GM19455 (cell line): Measurements from ENCODE around the gene AKAP5.
"Not testable (repeated sequence)": the region's sequence is repeated elsewhere in the genome, so short reads cannot be mapped to it uniquely, and the experiment has no call there.

ENCODE experiments used
- ATAC-seq: cut with Tn5 transposase; IDR thresholded peaks from one replicate; pipeline ENCODE4 v1.9.1; 2021; ENCODE audit not compliant: unreplicated experiment

AKAP5 gene

GRCh38 chr14:64502456-64502855 is 37.2 kb downstream of the AKAP5 start:
- ATAC-seq: no peak

GRCh38 chr14:64502887-64503433 is 37.7 kb downstream of the AKAP5 start:
- ATAC-seq: no peak

- peak; percentile 50 for ATAC-seq
These were observed 38.4 kb downstream of the AKAP5 start, which contains the start of gene ZBTB25 for GRCh38 chr14:64503434-64504309. ZBTB25 (minus strand) TSS chr14:64503838; CDS start chr14:64490533, 13,305 bp downstream.

GRCh38 chr14:64504310-64504896 is 39.1 kb downstream of the AKAP5 start, which contains the start of gene ZBTB1:
ZBTB1 (plus strand) TSS chr14:64504770; CDS start chr14:64521505, 16,735 bp downstream.
- peak; percentile 34 for ATAC-seq

- ATAC-seq: peak; percentile 33
These were observed 39.8 kb downstream of the AKAP5 start for GRCh38 chr14:64504897-64505794.

- ATAC-seq: no peak
These were observed 41.4 kb downstream of the AKAP5 start for GRCh38 chr14:64506721-64507120.

- ATAC-seq: no peak
These were observed 42.3 kb downstream of the AKAP5 start for GRCh38 chr14:64507376-64508156.

GRCh38 chr14:64508215-64508776 is 43.0 kb downstream of the AKAP5 start:
- ATAC-seq: no peak

GRCh38 chr14:64509036-64509435 is 43.7 kb downstream of the AKAP5 start:
- ATAC-seq: no peak

GRCh38 chr14:64510825-64511671 is 45.7 kb downstream of the AKAP5 start:
- no peak for ATAC-seq

- no peak for ATAC-seq
These were observed 48.0 kb downstream of the AKAP5 start for GRCh38 chr14:64513271-64513670.

- ATAC-seq: no peak
These were observed 49.8 kb downstream of the AKAP5 start for GRCh38 chr14:64515053-64515452.

- ATAC-seq: no peak
These were observed 51.7 kb downstream of the AKAP5 start for GRCh38 chr14:64516969-64517368.

- ATAC-seq: not testable (repeated sequence)
These were observed 52.4 kb downstream of the AKAP5 start for GRCh38 chr14:64517667-64518066.

GRCh38 chr14:64518229-64518628 is 52.9 kb downstream of the AKAP5 start:
- no peak for ATAC-seq

GRCh38 chr14:64520699-64521098 is 55.4 kb downstream of the AKAP5 start:
- ATAC-seq: no peak

GRCh38 chr14:64522591-64523355 is 57.5 kb downstream of the AKAP5 start:
- no peak for ATAC-seq
